Spleen (tissue), 7 donors: ENCODE results near the gene CEP131.

Source experiments
- POLR2A ChIP-seq, 3 donors: fragments of 450-650 bp; IDR thresholded peaks; one replicate each; pipeline ENCODE4 v1.5.1; 2017; ENCODE audit warnings: antibody characterized with exemption in 3 of 3, mild to moderate bottlenecking in 1 of 3
- POLR2AphosphoS5 ChIP-seq, 3 donors: sonication (generic); formaldehyde crosslinking; IDR thresholded peaks; one replicate each; pipeline ENCODE4 v1.5.1; 2017; ENCODE audit warnings: antibody characterized with exemption in 3 of 3
- TF ChIP-seq, protein P1 (sequence below), 11 experiments: fragments of 200-600 bp in 7 of 11; fragments of 450-650 bp in 4 of 11; sonication (generic) in 4 of 11; IDR thresholded peaks in 8 of 11; conservative IDR thresholded peaks in 3 of 11; 1 replicate in 7 of 11; 2 replicates in 4 of 11; pipeline versions ENCODE4 v1.4.0 to v1.8.0; 2016 to 2021; ENCODE audit warnings: antibody characterized with exemption in 11 of 11, inconsistent platforms in 4 of 11, mild to moderate bottlenecking in 1 of 11
- donor health status: DM: no; HTN: no; CAD: no; lungs with moderate emphysema.
- donor health status: DM: no; HTN: no; CAD: no.
- donor health status: DM: no; HTN: no; CAD: no.

DNA sequence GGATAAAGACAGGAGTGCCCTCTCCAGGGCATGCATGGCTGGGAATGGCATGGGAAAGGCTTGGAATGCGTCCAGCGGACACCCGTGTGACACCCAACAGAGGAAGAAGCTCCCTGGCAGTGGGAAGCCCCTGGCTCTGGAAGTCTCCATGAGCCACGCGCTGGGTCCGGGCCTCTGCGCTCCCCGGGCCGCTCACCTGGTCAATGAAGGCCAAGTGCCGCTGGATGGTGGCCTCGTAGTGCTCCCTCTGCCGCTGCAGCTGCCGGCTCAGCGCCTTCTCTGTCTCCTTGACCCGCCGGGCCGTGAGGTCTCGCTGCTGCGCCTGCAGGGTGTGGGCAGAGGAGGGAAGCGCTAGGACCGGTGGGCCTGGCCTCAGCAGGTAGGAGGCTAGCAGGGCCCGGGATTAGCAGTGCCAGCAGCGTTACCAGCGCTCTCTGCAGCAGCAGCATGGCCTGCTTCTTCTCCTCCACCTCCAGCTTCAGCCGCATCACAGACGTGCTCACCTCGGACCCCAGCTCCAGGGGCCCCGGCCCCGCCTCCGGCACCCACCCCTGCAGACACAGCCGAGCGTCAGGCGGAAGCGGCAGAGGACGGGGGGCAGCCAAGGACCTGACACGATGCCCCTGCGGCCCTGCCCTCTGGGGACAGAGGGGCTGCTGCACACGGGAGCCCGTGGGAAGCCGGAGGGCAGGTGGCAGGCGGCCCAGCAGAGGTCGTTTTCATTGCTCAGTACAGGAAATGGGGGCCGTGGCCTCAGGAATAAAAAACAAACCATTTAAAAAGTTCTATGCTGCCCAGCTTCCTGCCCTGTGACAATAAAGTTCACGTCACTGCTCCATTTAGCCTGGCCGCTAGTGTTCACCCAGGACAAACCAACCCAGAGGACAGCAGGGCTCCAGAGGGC is 26.0 kb downstream of the CEP131 start:
- TF ChIP-seq, protein P1, sequence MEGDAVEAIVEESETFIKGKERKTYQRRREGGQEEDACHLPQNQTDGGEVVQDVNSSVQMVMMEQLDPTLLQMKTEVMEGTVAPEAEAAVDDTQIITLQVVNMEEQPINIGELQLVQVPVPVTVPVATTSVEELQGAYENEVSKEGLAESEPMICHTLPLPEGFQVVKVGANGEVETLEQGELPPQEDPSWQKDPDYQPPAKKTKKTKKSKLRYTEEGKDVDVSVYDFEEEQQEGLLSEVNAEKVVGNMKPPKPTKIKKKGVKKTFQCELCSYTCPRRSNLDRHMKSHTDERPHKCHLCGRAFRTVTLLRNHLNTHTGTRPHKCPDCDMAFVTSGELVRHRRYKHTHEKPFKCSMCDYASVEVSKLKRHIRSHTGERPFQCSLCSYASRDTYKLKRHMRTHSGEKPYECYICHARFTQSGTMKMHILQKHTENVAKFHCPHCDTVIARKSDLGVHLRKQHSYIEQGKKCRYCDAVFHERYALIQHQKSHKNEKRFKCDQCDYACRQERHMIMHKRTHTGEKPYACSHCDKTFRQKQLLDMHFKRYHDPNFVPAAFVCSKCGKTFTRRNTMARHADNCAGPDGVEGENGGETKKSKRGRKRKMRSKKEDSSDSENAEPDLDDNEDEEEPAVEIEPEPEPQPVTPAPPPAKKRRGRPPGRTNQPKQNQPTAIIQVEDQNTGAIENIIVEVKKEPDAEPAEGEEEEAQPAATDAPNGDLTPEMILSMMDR (IDR thresholded peaks at IDR 0.05 in 8 of 11, conservative IDR thresholded peaks at IDR 0.05 in 3 of 11): no peak
- TF ChIP-seq POLR2A (IDR thresholded peaks at IDR 0.05) (no peak), POLR2AphosphoS5 (IDR thresholded peaks at IDR 0.05) (peak; percentile 29 to 63 (median 52))
